Measurements from ENCODE around the gene RUVBL1. TPM values are rescaled to one million over a fixed set of nuclear protein-coding genes. Genes with fewer than 3 reads are reported as not detected.

RUVBL1 gene
- total and polyA plus RNA-seq, 2 experiments from 2014 or later: 45.0 to 54.4 TPM

DNA sequence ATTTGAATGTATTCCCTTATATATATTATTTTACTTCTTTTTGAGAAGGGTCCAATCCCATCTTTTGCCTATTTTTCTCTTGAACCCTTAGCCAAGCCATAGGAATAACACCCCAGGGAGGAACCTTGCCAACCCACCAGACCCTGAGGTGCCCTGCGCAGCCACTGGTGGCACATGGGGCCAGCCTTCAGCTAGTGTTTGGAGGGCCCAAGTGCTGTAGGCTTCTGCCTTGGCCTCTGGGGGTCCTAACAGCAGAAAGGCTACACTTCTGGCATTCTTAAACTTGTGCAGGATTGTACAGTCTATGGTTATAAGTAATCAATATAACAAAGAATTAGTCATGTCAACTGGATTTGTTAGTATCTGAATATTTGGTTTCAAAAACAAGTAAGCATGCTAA, 34.5 kb downstream of the RUVBL1 start:
- no peaks in the 10 kb centered on the region for H3K4me1 ChIP-seq (ENCODE audit: insufficient read depth)
- H3K79me2 ChIP-seq (ENCODE audit: insufficient read depth): peaks cover 30% of the 10 kb centered on the region
- no peak overlapping the region for H3K9ac ChIP-seq
- H3K27ac ChIP-seq: no peak overlapping the region
- H4K20me1 ChIP-seq (ENCODE audit: insufficient read depth): no peaks in the 10 kb centered on the region
- 0 out of 2 replicates have a peak, but pooled peaks cover 4% of the 10 kb centered on the region for H3K36me3 ChIP-seq (ENCODE audit: low read depth)
- 96 to 100% methylated on average over 1 of the region's 1 CpG for WGBS, 2 experiments (ENCODE audit: low coverage in 1 of 2, low lambda C conversion rate in 2 of 2, missing lambda C conversion rate in 2 of 2)
- 0 out of 2 replicates have a peak, but pooled peaks cover 19% of the 10 kb centered on the region for H3F3A ChIP-seq (ENCODE audit: insufficient read depth)
- H3K4me3 ChIP-seq: no peak overlapping the region
- no peak overlapping the region for H2AFZ ChIP-seq
- in situ Hi-C loops (cut with MboI): no loop called here
- TF ChIP-seq EZH2 (IDR thresholded peaks at IDR 0.05; ENCODE audit: insufficient read depth, poor library complexity, severe bottlenecking) (no peak), EZH2phosphoT487 (IDR thresholded peaks at IDR 0.05; ENCODE audit: insufficient read depth, low read depth) (no peak)
- H3K9me3 ChIP-seq (ENCODE audit: low read depth): no peaks in the 10 kb centered on the region
- no peaks in the 10 kb centered on the region for H3K9me2 ChIP-seq (ENCODE audit: insufficient read depth)
- no peak for DNase-seq
- H3K27me3 ChIP-seq (replicated peaks; ENCODE audit: insufficient read depth): no peaks in the 10 kb centered on the region
- H3K4me2 ChIP-seq (ENCODE audit: unreplicated experiment): no peak overlapping the region

DNA sequence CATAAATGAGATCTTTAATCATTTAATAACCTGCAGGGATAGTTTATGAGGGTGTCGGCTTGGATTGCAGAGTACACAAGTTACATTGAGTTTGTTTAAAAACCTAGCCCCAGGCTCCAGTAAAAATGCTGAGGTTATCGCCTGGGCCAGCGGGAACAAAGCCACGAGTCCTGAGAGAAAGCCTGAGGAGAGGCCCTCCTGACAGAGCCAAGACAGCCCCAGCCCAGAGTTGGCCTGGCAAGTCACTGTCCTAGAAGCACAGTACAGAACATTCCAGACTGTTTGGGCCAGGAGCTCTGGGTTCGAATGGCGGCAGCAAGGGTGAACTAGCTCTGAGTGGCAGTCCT, 39.0 kb downstream of the RUVBL1 start:
- Histone ChIP-seq H3K9ac (no peak overlapping the region), H3K4me3 (no peak overlapping the region), H3K79me2 (ENCODE audit: insufficient read depth) (peaks cover 8% of the 10 kb centered on the region), H4K20me1 (ENCODE audit: insufficient read depth) (no peaks in the 10 kb centered on the region), H3K4me2 (ENCODE audit: unreplicated experiment) (no peak overlapping the region), H3K9me3 (ENCODE audit: low read depth) (no peaks in the 10 kb centered on the region), H3K9me2 (ENCODE audit: insufficient read depth) (no peaks in the 10 kb centered on the region), H3K4me1 (ENCODE audit: insufficient read depth) (peaks cover 27% of the 10 kb centered on the region), H2AFZ (no peak overlapping the region), H3K36me3 (ENCODE audit: low read depth) (no peaks in the 10 kb centered on the region), H3K27me3 (replicated peaks; ENCODE audit: insufficient read depth) (no peaks in the 10 kb centered on the region), H3F3A (ENCODE audit: insufficient read depth) (peaks cover 34% of the 10 kb centered on the region), H3K27ac (no peak overlapping the region)
- DNase-seq: no peak
- 90 to 98% methylated on average over 6 of the region's 6 CpGs for WGBS, 2 experiments (ENCODE audit: low coverage in 1 of 2, low lambda C conversion rate in 2 of 2, missing lambda C conversion rate in 2 of 2)
- in situ Hi-C loops (cut with MboI): no loop called here
- TF ChIP-seq EZH2phosphoT487 (IDR thresholded peaks at IDR 0.05; ENCODE audit: insufficient read depth, low read depth) (no peak), EZH2 (IDR thresholded peaks at IDR 0.05; ENCODE audit: insufficient read depth, poor library complexity, severe bottlenecking) (no peak)

DNA sequence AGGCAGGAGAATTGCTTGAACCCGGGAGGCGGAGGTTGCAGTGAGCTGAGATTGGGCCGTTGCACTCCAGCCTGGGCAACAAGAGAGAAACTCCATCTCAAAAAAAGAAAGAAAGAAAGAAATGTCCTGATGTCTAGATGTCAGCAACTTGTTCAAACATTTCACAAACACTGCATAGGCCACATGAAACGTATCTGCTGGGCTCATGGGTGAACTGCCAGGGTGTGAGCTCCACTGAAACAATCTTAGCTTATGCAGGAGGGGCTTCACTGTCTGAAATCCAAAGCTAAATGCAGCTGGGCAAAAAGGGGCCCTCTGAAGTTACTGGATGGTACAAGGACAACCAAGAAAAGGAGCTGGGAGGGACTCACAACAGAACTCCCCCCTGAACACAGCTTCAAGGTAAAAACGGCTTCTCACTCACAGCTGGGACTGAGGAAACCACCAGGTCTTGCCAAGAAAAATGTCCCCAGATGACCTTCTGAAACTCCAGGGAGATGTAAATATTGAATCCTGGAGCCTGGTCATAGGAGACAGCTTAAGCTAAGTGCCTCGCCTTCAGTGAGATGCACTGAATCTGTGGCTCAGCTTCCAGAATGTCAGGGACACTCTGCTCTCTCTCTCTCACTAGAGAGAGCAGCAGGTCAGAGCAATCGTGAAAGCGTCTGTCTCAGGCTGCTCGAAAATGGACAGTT, 39.5 kb downstream of the RUVBL1 start:
- no peaks in the 10 kb centered on the region for H3K27me3 ChIP-seq (replicated peaks; ENCODE audit: insufficient read depth)
- no peak for DNase-seq
- H3K36me3 ChIP-seq (ENCODE audit: low read depth): no peaks in the 10 kb centered on the region
- WGBS, 2 experiments (ENCODE audit: low coverage in 1 of 2, low lambda C conversion rate in 2 of 2, missing lambda C conversion rate in 2 of 2): 87 to 92% methylated on average over 9 of the region's 9 CpGs
- no peak overlapping the region for H2AFZ ChIP-seq
- no peak for TF ChIP-seq EZH2phosphoT487 (IDR thresholded peaks at IDR 0.05; ENCODE audit: insufficient read depth, low read depth)
- H3K9me3 ChIP-seq (ENCODE audit: low read depth): no peaks in the 10 kb centered on the region
- peaks cover 34% of the 10 kb centered on the region for H3F3A ChIP-seq (ENCODE audit: insufficient read depth)
- no peak overlapping the region for H3K9ac ChIP-seq
- H3K79me2 ChIP-seq (ENCODE audit: insufficient read depth): peaks cover 3% of the 10 kb centered on the region
- no peak overlapping the region for H3K4me2 ChIP-seq (ENCODE audit: unreplicated experiment)
- in situ Hi-C loops (cut with MboI): no loop called here
- no peaks in the 10 kb centered on the region for H4K20me1 ChIP-seq (ENCODE audit: insufficient read depth)
- H3K9me2 ChIP-seq (ENCODE audit: insufficient read depth): no peaks in the 10 kb centered on the region
- H3K4me1 ChIP-seq (ENCODE audit: insufficient read depth): peaks cover 29% of the 10 kb centered on the region
- H3K27ac ChIP-seq: no peak overlapping the region
- H3K4me3 ChIP-seq: no peak overlapping the region

DNA sequence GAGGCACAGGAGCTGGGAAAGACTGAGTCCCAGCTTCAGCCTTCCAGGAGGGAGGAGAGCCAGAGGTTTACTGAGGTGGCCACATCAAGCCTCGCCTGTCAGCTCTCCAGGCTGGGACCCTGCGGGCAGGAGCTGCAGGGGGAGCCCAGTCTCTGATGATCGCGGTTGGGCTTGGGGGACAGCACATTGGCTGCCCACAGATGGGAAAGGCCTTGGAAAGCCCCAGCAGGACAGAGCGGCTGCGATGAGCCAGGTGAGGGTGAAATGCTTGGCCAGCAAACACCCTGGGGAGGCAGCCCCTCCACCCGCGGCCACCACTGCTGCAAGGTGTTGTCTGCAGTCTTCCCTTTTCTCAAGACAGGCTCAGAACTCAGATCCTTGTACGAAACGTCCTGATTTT, 40.2 kb downstream of the RUVBL1 start:
- H3F3A ChIP-seq (ENCODE audit: insufficient read depth): peaks cover 34% of the 10 kb centered on the region
- no peak overlapping the region for H2AFZ ChIP-seq
- H3K9ac ChIP-seq: no peak overlapping the region
- H3K27me3 ChIP-seq (replicated peaks; ENCODE audit: insufficient read depth): no peaks in the 10 kb centered on the region
- peaks cover 29% of the 10 kb centered on the region for H3K4me1 ChIP-seq (ENCODE audit: insufficient read depth)
- H3K36me3 ChIP-seq (ENCODE audit: low read depth): no peaks in the 10 kb centered on the region
- TF ChIP-seq EZH2 (IDR thresholded peaks at IDR 0.05; ENCODE audit: insufficient read depth, poor library complexity, severe bottlenecking) (no peak), EZH2phosphoT487 (IDR thresholded peaks at IDR 0.05; ENCODE audit: insufficient read depth, low read depth) (no peak)
- H3K4me2 ChIP-seq (ENCODE audit: unreplicated experiment): no peak overlapping the region
- 93% methylated on average over 10 of the region's 10 CpGs for WGBS, 2 experiments (ENCODE audit: low coverage in 1 of 2, low lambda C conversion rate in 2 of 2, missing lambda C conversion rate in 2 of 2)
- H3K79me2 ChIP-seq (ENCODE audit: insufficient read depth): no peaks in the 10 kb centered on the region
- in situ Hi-C loops (cut with MboI): no loop called here
- H4K20me1 ChIP-seq (ENCODE audit: insufficient read depth): no peaks in the 10 kb centered on the region
- H3K9me2 ChIP-seq (ENCODE audit: insufficient read depth): no peaks in the 10 kb centered on the region
- no peaks in the 10 kb centered on the region for H3K9me3 ChIP-seq (ENCODE audit: low read depth)
- H3K27ac ChIP-seq: no peak overlapping the region
- no peak for DNase-seq
- no peak overlapping the region for H3K4me3 ChIP-seq
